Measurements from ENCODE around the gene KIAA0319L.

- TF ChIP-seq CTCF (IDR thresholded peaks at IDR 0.05) (no peak), POLR2A (IDR thresholded peaks at IDR 0.05) (no peak), EP300 (IDR thresholded peaks at IDR 0.05) (no peak)
Observed at GRCh38 chr1:35556484-35557117, 602 bp downstream of the KIAA0319L start.
